Epidermal melanocyte (primary cell): ENCODE data around the gene LIMS2.

Source experiments
- DNase-seq: peaks from one replicate; pipeline ENCODE4 v3.0.0; 2011; ENCODE audit warnings: low spot score; ENCODE audit not compliant: insufficient read length

LIMS2 gene

GRCh38 chr2:127624320-127624755, 51.0 kb downstream of the LIMS2 start:
- no peak for DNase-seq

GRCh38 chr2:127623388-127624319, 51.7 kb downstream of the LIMS2 start:
- no peak for DNase-seq

- DNase-seq = no peak
Observed at GRCh38 chr2:127622561-127623387, 52.6 kb downstream of the LIMS2 start.

- no peak for DNase-seq
Observed at GRCh38 chr2:127621981-127622431, 53.3 kb downstream of the LIMS2 start.

- DNase-seq = no peak
Observed at GRCh38 chr2:127620866-127621265, 54.5 kb downstream of the LIMS2 start.

GRCh38 chr2:127619877-127620705, 55.2 kb downstream of the LIMS2 start:
- DNase-seq = no peak

GRCh38 chr2:127619203-127619590, 56.1 kb downstream of the LIMS2 start:
- DNase-seq = no peak

- no peak for DNase-seq
Observed at GRCh38 chr2:127618551-127619202, 56.7 kb downstream of the LIMS2 start.

- peak; percentile 69 for DNase-seq
Observed at GRCh38 chr2:127615511-127616166, 59.7 kb downstream of the LIMS2 start.

- peak; percentile 87 for DNase-seq
Observed at GRCh38 chr2:127614731-127615130, 60.6 kb downstream of the LIMS2 start.

GRCh38 chr2:127614246-127614645, 61.1 kb downstream of the LIMS2 start:
- DNase-seq = no peak

GRCh38 chr2:127612111-127612822, 63.1 kb downstream of the LIMS2 start:
- no peak for DNase-seq

GRCh38 chr2:127611076-127611925, 64.0 kb downstream of the LIMS2 start:
- DNase-seq = no peak

GRCh38 chr2:127610561-127610960, 64.8 kb downstream of the LIMS2 start:
- no peak for DNase-seq

- DNase-seq = no peak
Observed at GRCh38 chr2:127609818-127610217, 65.5 kb downstream of the LIMS2 start.

GRCh38 chr2:127609031-127609751, 66.1 kb downstream of the LIMS2 start:
- DNase-seq = no peak

GRCh38 chr2:127608061-127609030, 67.0 kb downstream of the LIMS2 start:
- DNase-seq = no peak
